DMS153 (cell line): ENCODE data around the gene RARA.
A peak's percentile ranks its signal among the peaks of the same experiment; 100 is the strongest.
"Not testable (repeated sequence)": the region's sequence is repeated elsewhere in the genome, so short reads cannot be mapped to it uniquely, and the experiment has no call there.

Experiments
- DNase-seq: peaks from one replicate; lab custom pipeline; 2025; lab: John Stamatoyannopoulos, UW

Gene RARA

GRCh38 chr17:40376541-40376940, 67.6 kb downstream of the RARA start:
- DNase-seq, result not testable (repeated sequence)

GRCh38 chr17:40377832-40378231, 68.9 kb downstream of the RARA start:
- no peak for DNase-seq

GRCh38 chr17:40378966-40379365, 70.0 kb downstream of the RARA start:
- no peak for DNase-seq

- no peak for DNase-seq
Observed at GRCh38 chr17:40382251-40382650, 73.3 kb downstream of the RARA start.

- not testable (repeated sequence) for DNase-seq
Observed at GRCh38 chr17:40386555-40386954, 77.6 kb downstream of the RARA start.

GRCh38 chr17:40399185-40399584, 90.2 kb downstream of the RARA start:
- peak; percentile 10 for DNase-seq

GRCh38 chr17:40402668-40403067, 93.7 kb downstream of the RARA start:
- DNase-seq, result no peak

- DNase-seq, result no peak
Observed at GRCh38 chr17:40404003-40404402, 95.0 kb downstream of the RARA start.
